GM19468 (cell line): ENCODE data around the gene XRN2.

Experiments used
- ATAC-seq: cut with Tn5 transposase; IDR thresholded peaks from one replicate; pipeline ENCODE4 v1.9.1; 2021; ENCODE audit warnings: mild to moderate bottlenecking, moderate library complexity, moderate number of reproducible peaks; ENCODE audit not compliant: unreplicated experiment; ENCODE audit errors: extremely low read depth

XRN2 gene

DNA sequence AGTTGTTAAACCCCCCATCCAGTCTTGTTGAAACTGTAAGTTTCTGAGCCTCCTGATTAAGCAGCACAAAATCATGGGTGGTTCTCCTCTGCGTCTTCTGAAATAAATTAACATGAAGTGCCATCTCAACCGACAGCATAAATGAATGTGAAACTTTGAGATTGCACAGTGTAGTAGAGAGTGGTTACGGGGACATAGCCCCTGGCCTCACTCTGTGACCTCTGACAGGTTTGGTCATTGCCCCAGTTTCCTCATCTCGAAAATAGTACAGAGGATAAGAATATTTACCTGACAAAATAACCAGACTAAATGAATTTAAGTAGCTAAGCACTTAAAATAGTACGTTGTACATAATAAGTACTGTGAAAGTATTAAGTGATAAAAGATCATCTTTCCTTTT lies 75.1 kb downstream of the XRN2 start:
- ATAC-seq: no peak

DNA sequence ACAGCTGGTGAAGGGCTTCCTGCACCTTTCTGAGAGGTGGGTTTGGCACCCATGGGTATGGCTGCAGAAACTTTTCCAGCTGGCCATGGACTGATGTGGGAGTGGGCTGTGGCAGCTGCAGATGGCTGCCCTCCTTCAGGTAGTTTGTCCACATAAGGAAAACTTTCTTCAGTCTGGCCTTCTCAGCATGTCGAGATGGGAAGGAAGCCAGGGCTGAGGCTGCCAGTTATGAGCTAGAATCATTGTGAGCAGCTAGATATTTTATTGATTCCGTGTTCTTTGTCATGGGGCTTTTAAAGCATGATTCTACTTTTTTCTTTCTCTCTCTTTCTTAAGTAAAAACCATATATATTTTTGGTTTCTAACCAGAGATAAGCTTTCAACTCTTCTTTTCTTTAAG lies 77.6 kb downstream of the XRN2 start:
- no peak for ATAC-seq

DNA sequence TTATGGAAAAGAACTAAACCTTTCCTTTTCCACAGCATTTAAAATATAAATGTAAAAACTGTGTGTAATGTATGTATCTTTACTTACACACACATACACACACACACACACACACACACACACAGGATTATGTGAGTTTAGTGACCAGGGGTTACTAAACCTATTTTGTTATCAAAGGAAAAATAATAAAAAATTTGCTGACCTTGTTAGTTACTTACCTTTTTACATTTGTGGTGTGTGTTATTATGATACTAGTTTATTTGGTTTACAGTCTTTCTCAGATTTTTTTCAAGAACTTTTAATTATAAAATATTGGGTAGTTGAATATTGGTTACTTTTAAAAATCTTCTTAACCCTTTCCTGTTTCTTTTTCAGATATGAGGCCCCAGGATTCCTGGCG lies 78.5 kb downstream of the XRN2 start:
- no peak for ATAC-seq

DNA sequence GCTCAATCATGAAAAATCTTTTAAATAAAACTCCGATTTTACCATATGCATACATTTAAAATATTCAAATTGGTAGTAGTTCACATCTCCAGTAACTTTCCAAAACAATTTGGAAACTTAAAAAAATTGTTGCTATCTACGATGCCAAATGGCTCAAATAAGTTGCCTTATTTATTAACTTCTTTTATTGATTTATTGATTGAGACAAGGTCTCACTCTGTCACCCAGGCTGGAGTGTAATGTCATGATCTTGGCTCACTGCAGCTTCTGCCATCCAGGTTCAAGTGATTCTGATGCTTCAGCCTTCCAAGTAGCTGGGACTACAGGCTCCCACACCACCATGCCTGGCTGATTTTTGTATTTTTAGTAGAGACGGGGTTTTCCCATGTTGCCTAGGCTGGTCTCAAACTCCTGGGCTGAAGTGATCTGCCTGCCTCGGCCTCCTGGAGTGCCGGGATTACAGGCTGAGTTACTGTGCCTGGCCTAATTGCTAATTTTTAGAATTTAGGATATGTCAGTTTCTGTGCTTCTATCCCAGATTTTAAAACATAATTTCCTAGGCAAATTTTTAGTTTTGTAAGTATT lies 81.3 kb downstream of the XRN2 start:
- ATAC-seq: no peak

DNA sequence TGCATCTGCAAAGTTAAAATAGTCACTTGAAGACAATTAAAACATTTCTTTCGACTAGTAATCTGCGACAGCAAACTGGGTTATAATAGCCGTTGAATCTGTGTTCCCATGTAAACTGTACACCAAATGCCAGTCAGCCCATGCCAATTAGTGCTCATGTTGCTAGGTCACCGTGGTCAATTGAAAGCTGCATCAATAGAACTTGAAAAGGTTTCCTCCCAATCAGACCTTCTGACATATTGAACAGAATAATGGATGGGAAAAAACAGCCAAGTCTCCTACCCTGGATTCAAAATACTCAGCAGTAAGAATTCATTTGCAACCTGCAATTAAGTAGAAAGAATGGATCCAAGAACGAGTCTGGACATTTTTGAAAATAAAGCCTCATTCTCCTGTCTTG lies 83.0 kb downstream of the XRN2 start:
- ATAC-seq: no peak

DNA sequence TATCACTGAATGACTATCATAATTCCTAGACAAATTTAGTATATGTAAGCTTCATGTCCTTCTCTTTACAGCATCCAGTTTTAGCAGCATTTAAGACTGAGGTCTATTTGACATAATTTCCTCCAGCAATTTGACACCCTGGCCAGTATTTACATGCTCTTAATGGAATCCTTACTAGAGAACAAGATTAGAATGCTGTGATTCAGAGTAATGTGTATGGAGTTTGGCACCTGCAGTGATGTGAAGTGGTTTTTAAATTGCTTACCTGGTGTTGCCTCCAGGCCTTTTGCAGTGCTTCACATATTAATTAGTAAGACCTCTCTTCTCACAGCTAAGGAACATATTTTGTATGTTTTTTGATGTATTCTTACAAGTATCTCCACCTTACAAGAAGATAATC lies 84.4 kb downstream of the XRN2 start:
- no peak for ATAC-seq

DNA sequence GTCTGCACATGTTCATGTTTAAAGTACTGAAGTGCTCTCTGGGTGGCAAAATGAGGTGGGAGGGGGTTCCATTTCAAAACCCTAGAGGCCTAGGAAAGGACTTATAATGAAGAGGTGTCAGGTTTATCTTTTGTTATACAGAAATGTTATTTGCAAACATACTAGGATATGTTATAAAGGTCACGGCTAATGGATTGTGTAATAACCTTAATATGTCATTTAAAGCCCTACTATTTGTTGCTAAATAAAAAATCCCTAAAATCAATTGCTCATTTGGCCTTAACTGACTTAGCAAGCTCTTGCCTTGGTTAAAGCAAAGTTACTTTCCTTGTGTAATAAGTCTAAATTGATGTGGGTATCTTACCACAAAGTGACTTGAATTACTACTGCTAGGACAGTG lies 85.4 kb downstream of the XRN2 start:
- ATAC-seq: no peak

DNA sequence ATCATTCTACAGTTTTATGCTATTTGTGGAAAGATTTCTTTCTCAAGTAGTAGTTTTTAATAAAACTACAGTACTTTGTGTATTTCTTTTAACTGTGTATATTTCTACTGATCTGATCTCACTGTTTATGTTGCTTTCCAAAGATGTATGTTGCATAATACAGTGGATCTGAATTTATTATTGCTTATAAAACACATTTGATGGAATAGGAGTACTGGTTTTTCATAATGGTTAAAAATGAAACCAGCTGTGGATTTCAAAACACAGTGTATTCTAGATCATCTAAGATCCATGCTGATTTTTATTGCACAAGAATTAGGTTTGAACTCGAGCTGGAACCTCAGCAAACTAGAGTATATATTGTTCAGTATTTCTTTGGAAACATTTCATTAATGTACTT lies 86.2 kb downstream of the XRN2 start:
- no peak for ATAC-seq

DNA sequence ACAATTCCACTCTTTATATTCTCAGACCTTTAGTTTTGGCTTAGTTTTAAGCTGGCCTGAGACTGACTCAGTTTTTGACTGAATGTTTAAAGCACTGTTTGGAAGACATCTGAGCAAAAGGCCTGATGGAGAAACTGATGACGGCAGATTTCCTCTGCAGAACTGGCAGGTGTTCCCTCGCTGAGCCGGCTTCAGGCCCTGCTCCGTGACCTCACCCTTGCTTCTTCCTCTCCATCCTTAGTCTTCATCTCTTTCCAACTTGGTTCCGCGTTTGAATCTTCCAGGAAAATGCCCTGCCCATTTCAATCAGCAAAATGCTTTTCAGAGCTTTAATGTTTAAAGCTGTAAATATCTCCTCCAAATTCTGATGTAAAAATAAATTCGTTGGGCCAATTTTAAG lies 87.6 kb downstream of the XRN2 start:
- ATAC-seq: no peak

DNA sequence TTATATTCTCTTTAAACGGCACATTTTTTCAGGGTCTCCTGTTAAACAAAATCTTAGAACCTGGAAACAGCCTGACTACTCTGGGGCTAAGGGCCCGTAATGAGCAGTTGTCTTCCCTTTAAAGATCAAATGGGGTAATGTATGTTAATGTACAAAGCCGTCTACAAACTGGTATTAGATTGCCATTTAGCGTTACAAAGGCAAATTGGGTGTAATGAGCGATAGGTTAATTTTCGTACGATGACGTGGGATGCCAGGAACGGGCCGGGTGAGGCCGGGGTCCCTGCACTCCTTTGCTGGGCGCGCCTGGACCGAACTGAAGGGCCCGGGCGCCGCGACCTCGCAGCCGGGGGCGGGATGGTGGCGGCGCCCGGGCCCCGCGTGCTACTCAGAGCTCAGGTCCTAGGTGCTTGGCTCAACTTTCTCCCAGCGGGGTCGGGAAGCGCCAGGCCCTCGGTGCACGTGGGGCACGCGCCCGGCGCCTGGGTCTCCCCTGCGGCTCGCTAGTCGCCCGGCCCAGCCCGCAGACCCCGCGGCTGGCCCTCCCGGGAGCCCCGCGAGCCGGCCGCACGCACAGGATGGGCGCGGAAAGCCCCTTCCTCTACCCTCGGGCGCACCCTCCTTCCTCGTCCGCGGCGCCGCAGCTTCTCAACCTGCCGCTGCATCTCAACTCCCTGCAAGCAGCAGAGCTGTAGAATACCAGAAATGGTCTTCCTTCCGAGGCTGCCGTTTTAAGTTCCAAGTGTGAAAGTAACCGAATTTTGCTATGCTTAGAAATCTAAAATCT lies 88.2 kb downstream of the XRN2 start:
- no peak for ATAC-seq

DNA sequence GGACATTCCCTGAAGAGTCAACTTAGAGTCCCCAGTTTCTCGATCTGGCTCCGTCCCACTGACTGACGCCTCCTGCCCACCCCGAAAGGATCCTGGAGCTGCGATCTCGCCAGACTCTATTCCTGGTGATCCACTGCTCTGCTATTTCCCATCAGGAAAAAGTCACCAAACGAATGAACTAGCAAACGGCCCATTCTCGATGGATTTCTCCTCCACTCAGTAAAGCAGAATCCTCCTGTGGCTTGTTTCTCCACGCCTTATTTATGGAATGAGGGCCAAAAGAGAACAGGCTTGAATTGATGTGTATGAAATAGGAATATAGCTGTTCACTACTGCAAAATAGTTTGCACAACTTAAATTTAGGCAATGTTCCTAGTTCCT lies 88.8 kb downstream of the XRN2 start:
- ATAC-seq: no peak

DNA sequence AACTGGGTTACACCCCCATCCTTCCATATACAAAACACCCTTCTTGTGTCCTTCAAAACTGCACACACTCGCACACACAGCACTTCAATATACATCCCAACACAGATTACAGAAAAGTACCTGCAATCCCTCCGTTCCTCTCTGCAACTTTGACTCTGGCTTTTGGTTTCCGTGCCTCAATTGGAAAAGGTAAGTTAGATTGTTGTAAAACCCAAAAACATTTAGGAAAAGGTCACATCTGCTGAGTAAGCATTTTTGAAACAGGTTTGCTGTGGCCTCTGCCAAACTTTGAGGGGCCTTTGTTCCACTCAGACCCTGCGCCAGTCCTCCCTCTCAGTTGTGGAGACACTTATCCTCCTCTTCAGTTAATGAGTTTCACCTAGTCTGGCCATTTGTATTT lies 90.0 kb downstream of the XRN2 start:
- ATAC-seq: no peak

DNA sequence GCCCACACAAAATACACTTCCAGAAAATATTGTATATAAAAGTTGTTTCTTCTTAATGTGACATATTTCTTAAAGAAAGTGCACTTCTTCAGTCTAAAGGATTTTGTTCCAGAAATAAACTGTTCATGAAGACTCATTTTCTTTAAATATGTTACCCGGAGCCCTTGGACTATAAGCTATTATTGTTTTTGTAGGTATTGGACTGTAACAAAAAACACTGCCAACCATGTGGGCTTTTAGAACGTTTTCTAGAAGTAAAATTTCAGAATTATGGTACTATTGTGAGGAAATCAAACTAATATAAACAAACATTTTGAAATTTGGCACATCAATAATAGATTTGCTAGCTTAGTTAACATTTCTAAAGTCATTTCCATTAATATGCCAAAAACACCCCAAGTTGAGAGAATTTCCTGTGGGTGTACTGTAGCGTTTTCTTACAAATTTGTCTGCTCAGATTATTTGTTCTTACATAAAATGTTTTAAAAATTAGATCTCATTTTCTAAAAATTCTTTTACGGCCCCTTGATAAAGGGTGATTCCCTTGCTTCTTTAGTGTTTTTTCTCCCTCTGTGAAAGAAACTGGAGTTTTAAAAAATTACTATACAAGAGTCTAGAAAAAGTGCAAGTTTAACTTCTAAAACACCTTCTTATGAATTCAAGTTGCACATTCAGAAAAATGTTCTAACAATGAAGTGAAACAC lies 90.8 kb downstream of the XRN2 start:
- no peak for ATAC-seq

DNA sequence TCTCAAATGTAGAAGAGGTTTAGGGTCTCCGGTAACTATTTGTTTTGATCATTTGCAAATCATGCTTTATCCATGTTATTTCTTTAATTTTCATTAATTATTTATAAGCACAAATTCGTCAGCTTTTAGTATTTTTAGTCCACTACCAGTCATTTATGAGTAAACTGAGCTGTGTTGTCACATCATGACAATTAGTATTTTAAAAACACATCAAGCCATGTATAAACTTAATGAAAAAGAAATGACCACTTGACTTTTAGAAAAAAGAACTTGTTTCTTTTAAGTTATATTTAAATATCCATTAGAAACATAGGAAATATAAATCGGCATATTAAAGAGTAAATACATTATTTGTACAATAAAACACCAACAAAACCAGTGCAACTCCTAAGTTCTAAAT lies 91.4 kb downstream of the XRN2 start:
- ATAC-seq: no peak

DNA sequence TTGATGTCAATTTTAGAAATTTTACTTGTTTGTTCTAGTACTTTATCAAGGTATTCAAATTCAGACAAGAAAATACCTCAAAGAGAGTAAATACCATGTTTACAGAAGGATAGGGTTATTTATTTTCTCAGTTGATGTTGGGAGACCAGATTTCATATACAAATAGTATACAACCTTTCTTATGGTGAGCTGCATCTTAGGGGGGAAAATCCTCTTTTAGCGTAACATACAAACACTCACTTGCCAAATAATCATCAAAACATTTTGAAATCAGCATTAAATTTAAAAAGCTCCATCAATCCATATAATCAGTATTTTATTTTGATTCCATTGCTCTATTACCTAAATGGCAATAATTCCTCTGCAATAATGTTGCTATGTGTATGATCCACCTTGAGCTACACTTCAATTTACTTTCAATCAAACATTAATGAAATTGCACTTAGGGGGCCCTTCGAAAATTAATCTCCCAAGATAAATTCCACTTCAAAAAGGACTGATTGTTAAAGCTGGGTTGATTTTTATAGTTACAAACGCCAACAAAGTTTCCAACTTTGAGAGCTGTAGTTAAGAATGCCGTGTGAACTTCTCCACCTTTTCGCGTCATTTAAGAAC lies 92.0 kb downstream of the XRN2 start:
- ATAC-seq: no peak

DNA sequence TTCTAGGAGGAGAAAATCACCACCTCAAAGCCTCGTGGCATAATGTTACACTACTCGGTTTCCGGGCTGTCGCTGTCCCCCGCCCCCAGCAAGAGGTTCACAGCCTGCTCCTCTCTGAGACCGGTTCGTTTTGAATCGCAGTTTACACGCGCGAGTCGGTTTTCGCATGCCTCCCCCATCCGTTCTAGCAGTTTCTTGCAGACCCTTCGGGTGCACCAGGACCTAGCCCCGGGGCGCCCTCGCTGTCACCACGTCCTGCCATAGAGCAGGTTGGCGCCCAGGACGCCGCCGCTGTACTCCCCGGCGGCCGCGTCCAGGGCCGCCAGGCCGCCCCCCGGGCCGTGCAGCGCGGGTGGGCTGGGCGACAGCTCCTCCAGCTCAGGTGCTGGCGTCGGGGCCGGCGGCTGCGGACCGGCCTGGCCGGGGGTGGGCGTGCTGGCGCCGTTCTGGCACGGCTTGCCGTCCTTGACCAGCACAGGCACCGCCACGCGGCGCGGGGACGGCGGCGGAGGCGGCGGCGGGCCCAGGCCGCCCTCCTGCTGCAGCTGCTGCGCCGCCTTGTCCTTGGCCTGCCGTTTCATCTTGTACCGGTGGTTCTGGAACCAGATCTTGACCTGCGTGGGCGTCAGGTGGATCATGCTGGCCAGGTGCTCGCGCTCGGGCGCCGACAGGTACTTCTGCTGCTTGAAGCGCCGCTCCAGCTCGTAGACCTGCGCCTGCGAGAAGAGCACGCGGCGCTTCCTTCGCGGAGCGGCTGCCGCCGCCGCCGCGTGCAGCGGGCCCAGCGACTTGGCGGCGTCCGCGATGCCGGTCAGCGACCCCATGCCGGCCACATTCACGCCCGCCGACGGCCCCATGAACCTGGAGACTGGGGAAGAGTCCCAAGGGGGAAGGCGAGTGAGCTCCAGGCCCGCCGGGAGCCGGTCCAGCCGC lies 92.8 kb downstream of the XRN2 start:
- no peak for ATAC-seq

DNA sequence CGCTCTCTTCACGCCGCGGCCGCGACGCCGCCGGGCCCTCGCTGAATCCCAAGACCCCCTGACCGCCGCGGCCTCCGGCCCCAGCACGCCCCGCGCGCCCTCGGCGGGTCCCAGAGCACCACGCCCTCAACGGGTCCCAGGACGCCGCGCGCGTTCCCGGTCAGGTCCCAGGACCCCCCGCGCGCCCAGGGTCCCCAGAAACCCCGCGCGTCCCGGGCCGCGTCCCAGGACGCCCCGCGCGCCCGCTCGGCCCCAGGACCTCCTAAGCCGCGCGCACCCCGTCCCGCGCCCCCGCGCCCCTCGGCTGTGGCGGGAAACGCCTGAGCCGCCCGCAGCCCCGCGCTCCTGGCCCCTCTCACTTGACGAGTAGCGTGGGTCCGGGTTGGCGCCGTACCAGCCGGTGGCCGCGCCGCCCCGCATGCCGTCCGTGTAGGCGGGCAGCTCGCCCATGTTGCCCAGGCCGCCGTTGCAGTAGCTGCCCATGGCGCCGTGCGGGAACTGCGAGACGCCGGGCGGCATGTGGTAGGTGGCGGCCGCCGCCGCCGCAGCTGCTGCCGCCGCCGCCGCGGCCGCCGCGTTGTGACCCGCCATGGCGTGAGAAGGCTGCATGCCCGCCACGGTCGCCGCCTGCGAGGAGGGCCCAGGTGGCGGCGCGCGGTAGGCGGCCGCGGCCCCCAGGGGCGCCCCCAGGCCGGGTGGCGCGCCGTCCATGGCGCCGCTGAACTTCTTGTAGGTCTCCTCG lies 93.6 kb downstream of the XRN2 start:
- ATAC-seq: no peak

DNA sequence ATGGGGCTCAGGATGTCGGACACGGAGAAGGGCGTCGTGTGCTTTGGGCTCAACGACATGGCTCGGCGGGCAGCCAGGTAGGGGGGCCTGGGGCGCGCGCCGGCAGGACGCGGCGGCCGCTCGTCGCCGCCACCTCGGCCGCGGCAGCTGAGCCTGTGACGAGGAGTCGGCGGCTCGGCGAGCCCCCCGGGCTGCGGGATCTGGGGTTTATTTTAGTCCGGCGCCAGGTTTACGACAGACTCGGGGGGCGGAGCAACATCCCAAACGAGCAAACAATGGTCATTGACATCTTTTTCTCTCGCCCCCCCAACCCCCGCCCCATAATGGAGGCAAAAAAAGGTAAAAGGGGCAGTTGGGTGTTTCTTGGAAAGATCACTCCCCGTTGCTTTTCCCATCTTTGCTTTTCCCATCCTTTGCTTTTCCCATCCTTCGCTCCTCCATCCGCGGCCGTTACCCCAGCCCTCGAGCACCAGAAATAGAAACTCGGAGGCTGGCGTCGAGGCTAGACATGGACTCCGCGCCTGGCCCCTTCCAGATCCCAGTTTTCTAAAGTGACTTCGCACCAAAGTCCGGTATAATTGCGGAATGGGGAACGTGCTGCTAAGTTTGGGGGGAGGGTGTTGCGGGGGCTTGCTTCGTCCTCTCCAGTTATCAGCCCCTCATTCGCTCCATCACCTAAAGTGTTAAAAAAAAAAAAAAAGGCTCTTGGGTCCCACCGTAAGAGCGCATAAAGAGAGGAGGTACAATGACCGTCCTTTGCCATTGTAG lies 94.4 kb downstream of the XRN2 start, which contains the start of gene NKX2-4:
Gene NKX2-4 (minus strand): TSS at position 186 of the 768 bp plus-strand sequence. CDS start 127 bp downstream, at position 59.
- no peak for ATAC-seq
